ENCODE results near the gene USP25. TPM values are rescaled to one million over a fixed set of nuclear protein-coding genes. Genes with fewer than 3 reads are reported as not detected.

The USP25 gene
- total and polyA plus RNA-seq, 2 of the 8 experiments (the other 6 are each of a cell fraction or from before 2014, with no cell fraction given), result 11.2 to 48.1 TPM

- Histone ChIP-seq H4K20me1 (replicated peaks in 1 of 2; ENCODE audit: control insufficient read depth in 1 of 2, insufficient read depth in 2 of 2, low read length in 2 of 2) (peaks cover 10 to 11% of the 10 kb centered on the region in 2 experiments), H2BK12ac (ENCODE audit: low read depth, low read length) (no peak overlapping the region), H3K4me2 (ENCODE audit: insufficient read depth in 1 of 2, low read depth in 2 of 2, low read length in 2 of 2) (no peak overlapping the region; a peak in 1 of 4 replicates), H2BK120ac (replicated peaks; ENCODE audit: low read depth, low read length) (no peak overlapping the region), H2BK5ac (ENCODE audit: low read depth, low read length) (no peak overlapping the region), H3K36me3 (ENCODE audit: control insufficient read depth in 2 of 4, insufficient read depth in 4 of 4, low read length in 3 of 4) (no peaks in the 10 kb centered on the region), H2AK5ac (ENCODE audit: low read depth, low read length) (no peak overlapping the region), H3K4me3 (ENCODE audit: extremely low read depth in 1 of 4, insufficient read depth in 2 of 4, low read depth in 3 of 4, low read length in 4 of 4) (no peak overlapping the region; a peak in 1 of 8 replicates), H3K23me2 (ENCODE audit: low read depth, low read length) (no peaks in the 10 kb centered on the region; the same call in 1 of the 2 replicates), H2AFZ (ENCODE audit: low read length) (no peak overlapping the region), H3K27me3 (replicated peaks in 1 of 4; ENCODE audit: control insufficient read depth in 3 of 4, extremely low read depth in 1 of 4, insufficient read depth in 3 of 4, low read length in 3 of 4) (no peaks in the 10 kb centered on the region), H4K91ac (replicated peaks; ENCODE audit: insufficient read length, low read length) (no peak overlapping the region), H2BK15ac (ENCODE audit: low read length) (no peak overlapping the region), H4K5ac (ENCODE audit: insufficient read length, low read depth, low read length) (no peak overlapping the region), H3K4ac (replicated peaks; ENCODE audit: insufficient read length, low read depth, low read length) (no peak overlapping the region), H3K79me2 (ENCODE audit: control insufficient read depth in 1 of 2, insufficient read depth in 2 of 2, low read length in 2 of 2) (peaks cover 33 to 100% of the 10 kb centered on the region in 2 experiments), H3K14ac (ENCODE audit: insufficient read length) (no peak overlapping the region), H4K8ac (ENCODE audit: extremely low read depth, insufficient read depth, low read length) (no peak overlapping the region), H3K4me1 (replicated peaks in 1 of 4; ENCODE audit: control insufficient read depth in 3 of 4, insufficient read depth in 4 of 4, low read length in 3 of 4) (peaks cover 2 to 17% (median 10%) of the 10 kb centered on the region in 4 experiments; a peak in 4 of 7 replicates), H2BK20ac (ENCODE audit: low read length) (no peak overlapping the region), H3K9me3 (ENCODE audit: insufficient read depth in 2 of 2, low read depth in 1 of 2, low read length in 1 of 2) (no peaks in the 10 kb centered on the region), H3K79me1 (ENCODE audit: low read depth, low read length) (no peaks in the 10 kb centered on the region; the same call in 1 of the 2 replicates), H3K27ac (ENCODE audit: low read depth, low read length) (no peak overlapping the region), H3K9ac (replicated peaks in 1 of 4; ENCODE audit: extremely low read depth in 1 of 4, low read depth in 3 of 4, low read length in 3 of 4) (no peak overlapping the region), H3K18ac (ENCODE audit: extremely low read depth, low read length) (no peak overlapping the region), H3K56ac (replicated peaks; ENCODE audit: insufficient read length, low read depth, low read length) (no peak overlapping the region), H3K23ac (ENCODE audit: insufficient read length) (no peak overlapping the region)
- CTCF ChIA-PET (ENCODE audit: partially characterized antibody), result interaction anchor here (1.2 to 1.3 kb wide), 3 partner anchors 17 to 56 kb away, joined by 3 to 4 read pairs (median 3); no protein-coding TSS in a partner anchor
- WGBS, 2 experiments (ENCODE audit: extremely low coverage in 1 of 2, insufficient coverage in 1 of 2, insufficient read length in 1 of 2, insufficient replicate concordance in 2 of 2, low coverage in 1 of 2, low lambda C conversion rate in 2 of 2, missing lambda C conversion rate in 1 of 2), result 93% methylated on average over 2 of the region's 2 CpGs; no CpG with 5 or more reads in 1 of the 2 experiments
- POLR2A ChIA-PET (ENCODE audit: partially characterized antibody), result interaction anchor here (1.2 kb wide), 1 partner anchor 18 kb away, joined by 3 read pairs; no protein-coding TSS in a partner anchor
- DNase-seq (ENCODE audit: low read depth in 1 of 2, low spot score in 2 of 2) (no peak), FAIRE-seq (no peak)
- TF ChIP-seq USF2 (IDR thresholded peaks at IDR 0.05; ENCODE audit: low read length) (no peak), CTCF (IDR thresholded peaks at IDR 0.05; ENCODE audit: control extremely low read depth in 1 of 3, insufficient read depth in 1 of 3, low read depth in 1 of 3, low read length in 3 of 3) (no peak), RFX5 (IDR thresholded peaks at IDR 0.05; ENCODE audit: borderline replicate concordance, low read depth, low read length) (no peak), CBX5 (IDR thresholded peaks at IDR 0.05; ENCODE audit: low read depth, low read length) (no peak), HDAC2 (IDR thresholded peaks at IDR 0.05; ENCODE audit: borderline replicate concordance in 1 of 2, low read depth in 2 of 2, low read length in 2 of 2) (no peak), POLR2A (IDR thresholded peaks at IDR 0.05; ENCODE audit: control extremely low read depth in 1 of 2, low read depth in 2 of 2, low read length in 2 of 2) (no peak), SRF (IDR thresholded peaks at IDR 0.05; ENCODE audit: low read depth, low read length) (no peak), MAX (IDR thresholded peaks at IDR 0.05) (no peak), CEBPB (IDR thresholded peaks at IDR 0.05; ENCODE audit: low read depth, low read length) (no peak), TAF7 (optimal IDR thresholded peaks at IDR 0.05; ENCODE audit: borderline replicate concordance, low read depth, low read length) (no peak)
Observed at GRCh38 chr21:15735409-15735808, 5.6 kb downstream of the USP25 start.

All from H1 (cell line).